K562 (cell line): ENCODE data around the gene JAK3. TPM values are rescaled to one million over a fixed set of nuclear protein-coding genes. Genes with fewer than 3 reads are reported as not detected.

Source experiments
- CREBBP ChIP-seq: IDR thresholded peaks from one replicate; pipeline ENCODE4 v1.6.1; 2012; ENCODE audit warnings: low read depth, mild to moderate bottlenecking, control low read depth, inconsistent platforms, low read length
- CREM ChIP-seq: IDR thresholded peaks from 2 replicates; pipeline ENCODE4 v1.6.1; 2014; ENCODE audit warnings: antibody characterized with exemption, low read depth
- E2F4 ChIP-seq: sonication (generic); formaldehyde crosslinking; IDR thresholded peaks from 2 replicates; pipeline ENCODE4 v1.8.0; 2022; ENCODE audit warnings: mild to moderate bottlenecking, low read depth, missing genetic modification reagents
- ESRRA ChIP-seq: fragments of 450-650 bp; IDR thresholded peaks from 2 replicates; pipeline ENCODE4 v1.6.1; 2014; ENCODE audit warnings: low read depth, mild to moderate bottlenecking, moderate library complexity, borderline replicate concordance
- FOSL1 ChIP-seq: fragments of 200-800 bp; sonication (Bioruptor generic); conservative IDR thresholded peaks from 2 replicates; pipeline ENCODE4 v1.6.1; 2016; ENCODE audit warnings: missing genetic modification characterization, missing compliant biosample characterization
- HMG20A ChIP-seq: fragments of 450-650 bp; formaldehyde crosslinking; conservative IDR thresholded peaks from 2 replicates; pipeline ENCODE4 v1.4.0; 2020; ENCODE audit warnings: mild to moderate bottlenecking, mixed read lengths
- HMG20B ChIP-seq: fragments of 250-450 bp; sonication (Bioruptor Pico); IDR thresholded peaks from 2 replicates; pipeline ENCODE4 v1.5.0; 2021; ENCODE audit warnings: mild to moderate bottlenecking
- L3MBTL2 ChIP-seq: fragments of 450-650 bp; IDR thresholded peaks from 2 replicates; pipeline ENCODE4 v1.6.1; 2016; ENCODE audit warnings: mild to moderate bottlenecking, moderate library complexity
- MYC ChIP-seq, 2 experiments: fragments of 250-450 bp in 1 of 2; sonication (Bioruptor Pico) in 1 of 2; IDR thresholded peaks; 2 replicates each; pipeline versions ENCODE4 v1.5.1 to v1.6.1; 2012 to 2021; ENCODE audit warnings: low read depth in 2 of 2, borderline replicate concordance in 1 of 2, improper control_type of control experiment in 1 of 2, low read length in 1 of 2, mild to moderate bottlenecking in 1 of 2, moderate library complexity in 1 of 2
- PREB ChIP-seq: sonication (generic); formaldehyde crosslinking; IDR thresholded peaks from 2 replicates; pipeline ENCODE4 v1.8.1; 2023; ENCODE audit warnings: mild to moderate bottlenecking, missing genetic modification reagents
- RREB1 ChIP-seq: fragments of 250-450 bp; sonication (Bioruptor Pico); IDR thresholded peaks from 2 replicates; pipeline ENCODE4 v1.4.0; 2020
- SPI1 ChIP-seq: IDR thresholded peaks from 2 replicates; pipeline ENCODE4 v1.6.1; 2011; ENCODE audit warnings: low read depth, low read length, control low read depth, borderline replicate concordance
- ZBTB43 ChIP-seq: sonication (generic); formaldehyde crosslinking; IDR thresholded peaks from 2 replicates; pipeline ENCODE4 v1.8.0; 2023; ENCODE audit warnings: mild to moderate bottlenecking, missing genetic modification reagents
- ZBTB9 ChIP-seq: fragments of 450-650 bp; formaldehyde crosslinking; IDR thresholded peaks from 2 replicates; pipeline ENCODE4 v1.4.0; 2020; ENCODE audit warnings: mild to moderate bottlenecking, moderate library complexity
- ZNF347 ChIP-seq: fragments of 450-650 bp; formaldehyde crosslinking; IDR thresholded peaks from 2 replicates; pipeline ENCODE4 v1.4.0; 2020; ENCODE audit warnings: low read depth, mild to moderate bottlenecking, moderate library complexity
- polyA plus RNA-seq, 8 experiments: library from polyadenylated mRNA; depleted of rRNA in 4 of 8; stranded (reverse) in 5 of 8; unstranded in 3 of 8; fragments of >200 nt; fragmentation: Nextera tagmentation in 2 of 8; fragmentation: Illumina TruSeq in 1 of 8; extraction: Ambion mirVana in 2 of 8; extraction: Trizol in 1 of 8; gene quantifications; 2 replicates each; pipeline versions ENCODE4 v1.2.1 to v1.2.3, GENCODE V29; 2011 to 2014; ENCODE audit warnings: inconsistent platforms in 1 of 8, missing spikeins in 1 of 8
- total RNA-seq, 7 experiments: library from RNA; depleted of rRNA in 6 of 7; stranded (reverse); fragments of >200 nt in 6 of 7; fragmentation: Illumina TruSeq in 2 of 7; extraction: Trizol in 2 of 7; gene quantifications; 2 replicates each; pipeline versions ENCODE4 v1.2.1 to v1.2.3, GENCODE V29; 2011 to 2021; ENCODE audit warnings: low replicate concordance in 1 of 7

Gene JAK3
- total and polyA plus RNA-seq, 9 of the 15 experiments (the other 6 are each of a cell fraction or from before 2014, with no cell fraction given) = 0.01 to 0.18 (median 0.07) TPM; not detected in 1

- TF ChIP-seq CREM (peak; percentile 53), ZNF347 (CRISPR knock-in tag) (no peak), RREB1 (CRISPR knock-in tag) (peak; percentile 89; the same call in 1 of the 2 replicates), HMG20B (CRISPR knock-in tag) (no peak), ZBTB43 (CRISPR knock-in tag) (no peak), ESRRA (no peak), HMG20A (no peak), PREB (no peak), MYC (IDR thresholded peaks at IDR 0.05; ENCODE audit: low read depth, low read length) (peak; percentile 92), MYC (CRISPR knock-in tag; IDR thresholded peaks at IDR 0.05; ENCODE audit: borderline replicate concordance, low read depth) (peak; percentile 69; the same call in 1 of the 2 replicates), ZBTB9 (CRISPR knock-in tag) (0 out of 2 replicates have a peak, but pooled peaks have one; percentile 33), CREBBP (no peak), L3MBTL2 (peak; percentile 99), E2F4 (CRISPR knock-in tag) (peak; percentile 52; the same call in 1 of the 2 replicates), FOSL1 (tag) (no peak), SPI1 (peak; percentile 78)
Observed at GRCh38 chr19:17841810-17842662, 5.7 kb downstream of the JAK3 start (continued).
